Thoracic aorta (tissue), 2 donors: ENCODE measurements around the gene PARD3B. TPM values are rescaled to one million over a fixed set of nuclear protein-coding genes. Genes with fewer than 3 reads are reported as not detected.

Source experiments
- ATAC-seq: fragments of 150-250 bp; one replicate; pipeline ENCODE4 v1.8.0; 2017; ENCODE audit warnings: low read depth; ENCODE audit not compliant: insufficient number of reproducible peaks, low FRiP score
- DNase-seq: peaks from one replicate; pipeline ENCODE4 v3.0.0-alpha.2; 2020; ENCODE audit warnings: low spot score
- H3K27ac ChIP-seq, 2 donors: fragments of 200-600 bp; sonication (generic); 1 replicate in 1 of 2; 2 replicates in 1 of 2; pipeline ENCODE4 v1.5.1; 2016; ENCODE audit warnings: mild to moderate bottlenecking in 2 of 2, moderate library complexity in 2 of 2
- H3K27me3 ChIP-seq: fragments of 200-600 bp; sonication (generic); replicated peaks from 2 replicates; pipeline ENCODE4 v1.6.0; 2016; ENCODE audit warnings: mild to moderate bottlenecking; ENCODE audit not compliant: insufficient read depth
- H3K36me3 ChIP-seq: fragments of 200-600 bp; sonication (generic); one replicate; pipeline ENCODE4 v1.5.1; 2016
- H3K4me1 ChIP-seq, 2 donors: fragments of 200-600 bp; sonication (generic); 1 replicate in 1 of 2; 2 replicates in 1 of 2; pipeline versions ENCODE4 v1.5.1 to v1.6.0; 2016; ENCODE audit warnings: low read depth in 2 of 2, mild to moderate bottlenecking in 1 of 2; ENCODE audit not compliant: control insufficient read depth in 1 of 2
- H3K4me3 ChIP-seq: fragments of 200-600 bp; sonication (generic); 2 replicates; pipeline ENCODE4 v1.5.1; 2016; ENCODE audit warnings: mild to moderate bottlenecking
- H3K9me3 ChIP-seq: fragments of 200-600 bp; sonication (generic); 2 replicates; pipeline ENCODE4 v1.5.1; 2016
- CTCF ChIP-seq: fragments of 200-600 bp; sonication (generic); IDR thresholded peaks from one replicate; pipeline ENCODE4 v1.5.1; 2019; ENCODE audit warnings: antibody characterized with exemption
- total RNA-seq, 2 donors: library from RNA; depleted of rRNA; stranded (reverse); fragments of >200 nt; gene quantifications; one replicate each; pipeline versions ENCODE4 v1.1.0 to v1.2.3, GENCODE V29; 2016

The PARD3B gene
- total RNA-seq, 2 donors from 2014 or later, result 25.7 to 34.5 TPM

- ATAC-seq, result no peak
- Histone ChIP-seq H3K4me3 (no peak overlapping the region), H3K4me1 (no peaks in the 10 kb centered on the region), H3K27ac (no peak overlapping the region), H3K36me3 (no peaks in the 10 kb centered on the region), H3K9me3 (no peaks in the 10 kb centered on the region), H3K27me3 (no peaks in the 10 kb centered on the region)
- TF ChIP-seq CTCF, result no peak
- DNase-seq, result no peak
Measured at GRCh38 chr2:205377324-205377723, 832.0 kb downstream of the PARD3B start.

GRCh38 chr2:205383601-205384000 lies 838.3 kb downstream of the PARD3B start:
- TF ChIP-seq CTCF, result no peak
- Histone ChIP-seq H3K27me3 (no peaks in the 10 kb centered on the region), H3K4me3 (no peak overlapping the region), H3K4me1 (no peaks in the 10 kb centered on the region), H3K9me3 (no peaks in the 10 kb centered on the region), H3K27ac (no peak overlapping the region), H3K36me3 (no peaks in the 10 kb centered on the region)
- ATAC-seq (no peak), DNase-seq (no peak)

GRCh38 chr2:205386109-205386508 lies 840.8 kb downstream of the PARD3B start:
- no peak for TF ChIP-seq CTCF
- ATAC-seq (no peak), DNase-seq (no peak)
- Histone ChIP-seq H3K36me3 (no peaks in the 10 kb centered on the region), H3K9me3 (no peaks in the 10 kb centered on the region), H3K4me3 (no peak overlapping the region), H3K4me1 (no peaks in the 10 kb centered on the region), H3K27me3 (no peaks in the 10 kb centered on the region), H3K27ac (no peak overlapping the region)

GRCh38 chr2:205387350-205388055 lies 842.2 kb downstream of the PARD3B start:
- TF ChIP-seq CTCF, result no peak
- H3K9me3 ChIP-seq, result no peaks in the 10 kb centered on the region
- H3K36me3 ChIP-seq, result no peaks in the 10 kb centered on the region
- DNase-seq (no peak), ATAC-seq (no peak)
- H3K4me1 ChIP-seq, result no peaks in the 10 kb centered on the region
- H3K27ac ChIP-seq, result no peak overlapping the region
- H3K27me3 ChIP-seq, result no peaks in the 10 kb centered on the region
- H3K4me3 ChIP-seq, result no peak overlapping the region

- ATAC-seq, result no peak
- DNase-seq, result no peak
- no peak for TF ChIP-seq CTCF
- Histone ChIP-seq H3K27ac (no peak overlapping the region), H3K4me1 (no peaks in the 10 kb centered on the region), H3K9me3 (no peaks in the 10 kb centered on the region), H3K27me3 (no peaks in the 10 kb centered on the region), H3K4me3 (no peak overlapping the region), H3K36me3 (no peaks in the 10 kb centered on the region)
Measured at GRCh38 chr2:205390866-205391265, 845.6 kb downstream of the PARD3B start.
